DOHH2 (cell line): ENCODE measurements around the gene SAP30L.

Experiments used
- H3F3A ChIP-seq: fragments of 200-600 bp; sonication (generic), shearing (Covaris generic); 2 replicates; pipeline ENCODE4 v1.6.0; 2016; ENCODE audit warnings: antibody characterized with exemption, mild to moderate bottlenecking; ENCODE audit not compliant: control insufficient read depth, insufficient read depth
- H3K27ac ChIP-seq: fragments of 200-600 bp; sonication (generic); 2 replicates; pipeline ENCODE4 v1.5.1; 2014; ENCODE audit warnings: low read depth, mild to moderate bottlenecking, low read length, moderate library complexity
- H3K27me3 ChIP-seq: fragments of 200-600 bp; sonication (generic); 2 replicates; pipeline ENCODE4 v1.6.1; 2014; ENCODE audit warnings: mild to moderate bottlenecking, low read length, mixed read lengths; ENCODE audit not compliant: control insufficient read depth
- H3K36me3 ChIP-seq: fragments of 200-600 bp; sonication (generic); 2 replicates; pipeline ENCODE4 v1.6.1; 2014; ENCODE audit warnings: mild to moderate bottlenecking, low read length, moderate library complexity, mixed read lengths; ENCODE audit not compliant: control insufficient read depth
- H3K4me1 ChIP-seq: fragments of 200-600 bp; sonication (generic); 2 replicates; pipeline ENCODE4 v1.6.1; 2014; ENCODE audit warnings: mild to moderate bottlenecking, low read length, mixed read lengths; ENCODE audit not compliant: control insufficient read depth
- H3K4me2 ChIP-seq: fragments of 200-600 bp; sonication (generic); 2 replicates; pipeline ENCODE4 v1.6.0; 2014; ENCODE audit warnings: mild to moderate bottlenecking, low read length, moderate library complexity
- H3K4me3 ChIP-seq: fragments of 200-600 bp; sonication (generic); 2 replicates; pipeline ENCODE4 v1.5.1; 2014; ENCODE audit warnings: mild to moderate bottlenecking, low read length, mixed read lengths
- H3K79me2 ChIP-seq: fragments of 200-600 bp; sonication (generic); 2 replicates; pipeline ENCODE4 v1.6.1; 2014; ENCODE audit warnings: mild to moderate bottlenecking, low read length, mixed read lengths; ENCODE audit not compliant: control insufficient read depth
- H3K9me2 ChIP-seq: fragments of 200-600 bp; sonication (generic); replicated peaks from 2 replicates; pipeline ENCODE4 v1.6.1; 2014; ENCODE audit warnings: mild to moderate bottlenecking, low read length, mixed read lengths; ENCODE audit not compliant: control insufficient read depth
- H3K9me3 ChIP-seq: fragments of 200-600 bp; sonication (generic); 2 replicates; pipeline ENCODE4 v1.6.1; 2014; ENCODE audit warnings: antibody characterized with exemption, low read length, mixed read lengths; ENCODE audit not compliant: control insufficient read depth, insufficient read depth
- H4K20me1 ChIP-seq: fragments of 200-600 bp; sonication (generic); 2 replicates; pipeline ENCODE4 v1.6.0; 2014; ENCODE audit warnings: low read depth, mild to moderate bottlenecking, antibody characterized with exemption, low read length, moderate library complexity; ENCODE audit not compliant: control insufficient read depth, insufficient read depth
- EZH2phosphoT487 ChIP-seq: fragments of 200-600 bp; sonication (generic); IDR thresholded peaks from 2 replicates; pipeline ENCODE4 v1.6.1; 2017; ENCODE audit warnings: borderline replicate concordance, mild to moderate bottlenecking, antibody characterized with exemption, low read length, moderate library complexity, mixed read lengths
- TF ChIP-seq, protein P1 (sequence below): fragments of 200-600 bp; sonication (generic); IDR thresholded peaks from one replicate; pipeline ENCODE4 v1.5.1; 2014; ENCODE audit warnings: antibody characterized with exemption, mild to moderate bottlenecking, low read depth, low read length; ENCODE audit not compliant: poor library complexity, severe bottlenecking

SAP30L gene

DNA sequence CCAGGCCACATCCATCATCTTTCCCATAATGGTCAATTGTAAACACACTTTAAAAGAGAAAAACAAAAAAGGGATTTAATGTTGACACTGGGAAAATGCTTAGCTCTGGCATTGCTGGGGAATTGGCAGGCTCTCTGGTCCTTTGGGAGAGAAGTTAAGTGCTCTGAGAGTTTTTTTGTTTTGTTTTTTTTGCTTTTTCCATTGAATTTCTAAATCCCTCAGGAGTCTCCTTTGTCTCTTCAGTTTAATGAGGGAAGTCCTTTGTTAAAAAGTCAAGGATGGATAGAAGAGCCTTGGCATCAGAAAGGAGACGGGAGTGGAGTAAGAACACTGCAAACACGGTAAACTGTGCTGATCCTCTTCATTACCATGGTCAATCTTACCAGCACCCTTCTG lies 39.3 kb downstream of the SAP30L start:
- Histone ChIP-seq H4K20me1 (no peaks in the 10 kb centered on the region), H3K4me1 (no peaks in the 10 kb centered on the region), H3K27me3 (peaks cover 82% of the 10 kb centered on the region), H3K4me2 (no peak overlapping the region), H3K36me3 (no peaks in the 10 kb centered on the region), H3K4me3 (no peak overlapping the region), H3K27ac (no peak overlapping the region), H3K79me2 (no peaks in the 10 kb centered on the region), H3F3A (no peaks in the 10 kb centered on the region), H3K9me2 (no peaks in the 10 kb centered on the region), H3K9me3 (no peaks in the 10 kb centered on the region)
- TF ChIP-seq EZH2phosphoT487 = no peak
- TF ChIP-seq, protein P1, sequence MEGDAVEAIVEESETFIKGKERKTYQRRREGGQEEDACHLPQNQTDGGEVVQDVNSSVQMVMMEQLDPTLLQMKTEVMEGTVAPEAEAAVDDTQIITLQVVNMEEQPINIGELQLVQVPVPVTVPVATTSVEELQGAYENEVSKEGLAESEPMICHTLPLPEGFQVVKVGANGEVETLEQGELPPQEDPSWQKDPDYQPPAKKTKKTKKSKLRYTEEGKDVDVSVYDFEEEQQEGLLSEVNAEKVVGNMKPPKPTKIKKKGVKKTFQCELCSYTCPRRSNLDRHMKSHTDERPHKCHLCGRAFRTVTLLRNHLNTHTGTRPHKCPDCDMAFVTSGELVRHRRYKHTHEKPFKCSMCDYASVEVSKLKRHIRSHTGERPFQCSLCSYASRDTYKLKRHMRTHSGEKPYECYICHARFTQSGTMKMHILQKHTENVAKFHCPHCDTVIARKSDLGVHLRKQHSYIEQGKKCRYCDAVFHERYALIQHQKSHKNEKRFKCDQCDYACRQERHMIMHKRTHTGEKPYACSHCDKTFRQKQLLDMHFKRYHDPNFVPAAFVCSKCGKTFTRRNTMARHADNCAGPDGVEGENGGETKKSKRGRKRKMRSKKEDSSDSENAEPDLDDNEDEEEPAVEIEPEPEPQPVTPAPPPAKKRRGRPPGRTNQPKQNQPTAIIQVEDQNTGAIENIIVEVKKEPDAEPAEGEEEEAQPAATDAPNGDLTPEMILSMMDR = no peak

DNA sequence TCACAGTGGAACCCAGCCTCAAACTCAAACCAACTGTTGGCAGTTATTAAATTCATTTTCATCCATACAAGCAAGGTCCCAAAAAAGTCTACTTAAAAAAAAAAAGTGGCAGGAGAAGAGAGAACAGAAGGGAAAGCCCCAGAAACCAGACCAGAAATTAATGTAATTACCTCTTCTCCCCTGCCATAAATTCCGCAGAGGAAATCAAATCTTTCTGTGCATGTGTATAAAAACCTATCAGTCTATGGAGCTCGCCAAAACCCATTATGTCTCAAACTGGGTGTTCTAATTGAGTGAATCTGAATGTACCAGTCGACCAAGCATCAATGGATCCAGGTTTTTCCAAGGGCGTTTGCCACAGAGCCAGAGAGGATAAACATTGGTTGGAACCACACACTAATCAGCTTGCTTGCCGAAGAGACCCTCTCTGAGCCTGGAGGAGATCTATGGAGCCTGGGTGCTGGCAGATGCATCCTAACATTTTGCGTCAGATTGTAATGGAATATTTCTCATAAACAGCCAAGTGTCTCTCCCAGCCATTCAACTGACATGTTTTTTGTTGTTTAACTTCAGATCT lies 40.1 kb downstream of the SAP30L start:
- H3K4me2 ChIP-seq = no peak overlapping the region
- H3K4me3 ChIP-seq = no peak overlapping the region
- no peaks in the 10 kb centered on the region for H3K4me1 ChIP-seq
- no peaks in the 10 kb centered on the region for H3K9me2 ChIP-seq
- H3K79me2 ChIP-seq = no peaks in the 10 kb centered on the region
- peaks cover 73% of the 10 kb centered on the region for H3K27me3 ChIP-seq
- no peaks in the 10 kb centered on the region for H3F3A ChIP-seq
- H3K27ac ChIP-seq = no peak overlapping the region
- no peaks in the 10 kb centered on the region for H4K20me1 ChIP-seq
- TF ChIP-seq EZH2phosphoT487 = no peak
- TF ChIP-seq, protein P1 = no peak
- H3K9me3 ChIP-seq = no peaks in the 10 kb centered on the region
- H3K36me3 ChIP-seq = no peaks in the 10 kb centered on the region

DNA sequence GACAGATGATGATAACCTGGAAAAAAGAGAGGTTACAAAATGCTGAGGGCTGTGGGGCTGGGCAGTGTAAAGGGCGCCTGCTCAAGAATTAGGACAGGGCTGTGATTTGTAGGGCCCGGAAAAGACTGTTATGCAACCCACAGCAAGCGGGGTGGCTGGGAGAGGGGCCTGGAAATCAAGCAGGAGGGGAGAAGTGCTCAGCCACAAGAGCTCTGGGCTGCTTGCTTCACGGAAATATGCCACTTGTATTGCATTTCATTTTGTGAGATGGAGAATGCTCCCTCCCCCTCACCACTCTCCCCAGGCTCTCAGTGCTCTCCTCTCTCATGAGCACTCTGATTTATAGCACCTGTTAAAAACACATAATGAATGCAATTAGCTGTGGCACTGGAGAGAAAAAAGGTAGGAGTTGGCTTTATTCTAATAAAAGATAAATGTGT lies 40.6 kb downstream of the SAP30L start:
- no peak overlapping the region for H3K4me3 ChIP-seq

More for the DNA sequence above, 40.6 kb downstream of the SAP30L start:
- H3K27ac ChIP-seq = no peak overlapping the region
- H3K79me2 ChIP-seq = no peaks in the 10 kb centered on the region
- H4K20me1 ChIP-seq = no peaks in the 10 kb centered on the region
- H3K27me3 ChIP-seq = peaks cover 68% of the 10 kb centered on the region
- no peaks in the 10 kb centered on the region for H3K9me2 ChIP-seq
- H3K9me3 ChIP-seq = no peaks in the 10 kb centered on the region
- H3F3A ChIP-seq = no peaks in the 10 kb centered on the region
- no peaks in the 10 kb centered on the region for H3K4me1 ChIP-seq
- no peak for TF ChIP-seq EZH2phosphoT487
- TF ChIP-seq, protein P1 = no peak
- no peak overlapping the region for H3K4me2 ChIP-seq
- H3K36me3 ChIP-seq = no peaks in the 10 kb centered on the region
